Stimulated activated CD8-positive, alpha-beta memory T cell treated with anti-CD3 and anti-CD28 coated beads, Interleukin-4, amount 100 ng/mL, for 48 hours (primary cell): ENCODE data around the gene MYF6.
"Not testable (repeated sequence)": the region's sequence is repeated elsewhere in the genome, so short reads cannot be mapped to it uniquely, and the experiment has no call there.

Source experiments
- DNase-seq: peaks from one replicate; pipeline ENCODE4 v3.0.0-alpha.2; 2020

MYF6 gene

DNA sequence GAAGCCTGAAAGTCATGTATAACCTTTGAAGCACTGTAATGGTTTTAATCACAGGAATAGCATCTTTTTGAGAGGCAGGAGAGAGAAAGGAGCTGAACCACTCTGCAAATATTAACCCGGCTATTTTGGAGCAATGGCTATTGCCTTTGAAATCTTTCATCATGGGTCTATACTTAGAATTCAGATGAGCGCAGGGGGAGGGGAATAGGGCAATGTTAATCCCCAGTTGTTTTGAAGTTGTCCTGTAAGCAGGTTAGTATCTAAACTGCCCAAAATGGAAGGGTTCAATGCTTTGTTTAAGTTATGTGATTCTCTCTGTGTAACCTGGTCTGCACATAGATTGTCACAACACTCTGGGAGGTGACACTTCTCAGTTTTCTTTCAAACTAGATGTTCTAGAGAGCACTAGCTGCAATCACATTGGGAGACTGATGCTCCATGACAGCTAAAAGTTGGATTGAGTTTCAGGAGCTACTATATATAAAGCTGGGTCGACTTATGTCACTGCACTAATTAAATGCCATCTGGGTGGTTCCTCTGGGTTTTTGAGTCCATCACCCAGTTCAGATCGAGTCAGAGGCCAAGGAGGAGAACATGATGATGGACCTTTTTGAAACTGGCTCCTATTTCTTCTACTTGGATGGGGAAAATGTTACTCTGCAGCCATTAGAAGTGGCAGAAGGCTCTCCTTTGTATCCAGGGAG, at the start of gene MYF6:
Gene MYF6, plus strand, starts transcription at position 509 of the 704 bp plus-strand sequence. Its CDS starts 86 bp downstream, at position 595.
- no peak for DNase-seq

DNA sequence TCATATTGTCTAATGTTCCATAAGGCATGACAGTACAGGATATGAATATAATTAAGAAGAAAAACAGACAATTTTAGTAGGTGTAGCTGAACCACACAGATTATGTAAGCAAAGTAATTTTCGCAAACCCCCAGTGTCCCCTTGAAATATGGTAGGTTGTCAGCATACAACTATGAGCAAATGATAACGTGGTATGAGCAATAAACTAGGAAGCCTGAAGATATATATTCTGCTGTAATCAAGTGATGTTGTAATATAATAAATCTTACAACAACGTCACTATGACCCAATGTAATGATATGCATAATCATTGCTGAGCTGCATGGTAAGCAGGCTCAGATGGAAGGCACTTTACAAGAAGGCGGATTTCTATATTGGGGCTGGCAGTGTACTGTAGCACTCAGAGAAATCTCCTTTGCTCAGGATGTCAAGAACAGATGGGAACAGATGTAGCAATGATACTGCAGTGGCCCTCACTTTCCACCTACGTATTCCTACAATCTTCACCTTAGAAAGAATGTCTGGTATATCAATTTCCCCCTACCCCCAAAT, 47.8 kb upstream of the MYF6 start:
- DNase-seq = no peak

DNA sequence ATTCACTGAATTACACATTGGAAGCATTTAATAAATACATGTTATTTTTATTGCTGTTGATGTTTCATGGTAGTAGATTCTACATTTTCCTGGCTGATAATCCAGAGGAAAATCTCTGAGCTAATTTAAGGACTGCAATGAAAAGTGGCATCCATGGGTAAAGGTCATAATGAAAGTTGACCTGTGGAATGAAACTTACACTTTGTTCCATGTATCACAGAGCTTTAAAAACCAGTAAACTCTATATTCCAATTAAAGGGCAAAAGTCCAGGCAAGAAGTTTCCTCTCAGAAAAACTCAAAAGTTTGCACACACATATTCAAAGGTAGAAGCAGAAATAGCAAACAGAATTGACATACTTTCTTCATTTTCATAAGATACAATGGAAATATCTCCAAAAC, 44.8 kb upstream of the MYF6 start:
- DNase-seq = no peak

DNA sequence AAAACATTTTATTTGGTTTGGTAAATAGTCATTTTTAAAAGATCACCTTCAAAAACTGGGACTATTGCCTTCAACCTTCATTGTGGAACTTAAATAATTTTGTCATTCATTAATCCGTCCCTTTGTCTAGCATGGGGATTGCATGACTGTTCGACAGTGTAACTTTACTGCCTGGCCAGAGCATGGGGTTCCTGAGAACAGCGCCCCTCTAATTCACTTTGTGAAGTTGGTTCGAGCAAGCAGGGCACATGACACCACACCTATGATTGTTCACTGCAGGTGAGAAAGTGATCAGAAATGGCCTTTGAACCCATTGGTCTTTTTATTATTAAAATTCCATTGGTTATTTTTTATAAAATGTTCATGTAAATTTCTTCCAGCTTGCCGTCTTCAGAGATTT, 37.2 kb upstream of the MYF6 start:
- no peak for DNase-seq

DNA sequence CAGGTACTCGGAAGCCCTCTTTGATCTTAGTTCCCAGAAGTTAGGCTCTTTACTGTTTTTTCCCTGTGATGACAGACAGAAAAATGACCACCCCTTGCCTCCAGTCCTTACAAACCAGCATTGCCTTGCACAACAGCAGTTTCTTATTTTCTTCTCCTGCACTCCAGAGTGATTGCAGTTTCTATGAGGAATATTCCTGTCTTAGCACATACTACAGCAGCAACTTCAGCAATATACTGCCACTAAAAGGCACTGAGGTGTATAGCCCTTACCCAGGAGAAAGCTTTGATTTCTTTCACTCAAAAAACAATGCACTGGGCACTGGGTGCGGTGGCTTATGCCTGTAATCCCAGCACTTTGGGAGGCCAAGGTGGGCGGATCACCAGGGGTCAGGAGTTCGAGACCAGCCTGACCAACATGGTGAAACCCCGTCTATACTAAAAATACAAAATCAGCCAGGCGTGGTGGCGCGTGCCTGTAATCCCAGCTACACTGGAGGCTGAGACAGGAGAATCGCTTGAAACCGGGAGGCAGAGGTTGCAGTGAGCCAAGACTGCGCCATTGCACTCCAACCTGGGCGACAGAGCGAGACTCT, 31.3 kb upstream of the MYF6 start:
- not testable (repeated sequence) for DNase-seq

DNA sequence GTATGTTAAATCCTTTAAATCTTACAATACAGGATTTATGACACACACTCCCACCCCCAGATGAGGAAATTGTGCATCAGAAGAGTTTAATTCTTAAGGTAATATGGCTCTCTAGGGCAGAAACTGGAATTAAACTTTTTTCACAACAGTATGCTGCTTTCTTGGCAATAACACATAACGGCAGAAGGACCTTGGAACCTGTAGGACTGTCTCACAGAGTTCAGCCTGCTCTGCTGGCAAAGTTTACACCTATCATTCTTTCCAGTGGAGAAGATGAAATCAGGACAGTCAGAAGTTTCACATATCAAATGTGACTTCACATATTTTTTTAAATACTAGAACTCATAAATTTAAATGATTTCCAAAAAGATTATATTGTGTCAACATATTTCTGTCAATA, 30.6 kb upstream of the MYF6 start:
- no peak for DNase-seq

DNA sequence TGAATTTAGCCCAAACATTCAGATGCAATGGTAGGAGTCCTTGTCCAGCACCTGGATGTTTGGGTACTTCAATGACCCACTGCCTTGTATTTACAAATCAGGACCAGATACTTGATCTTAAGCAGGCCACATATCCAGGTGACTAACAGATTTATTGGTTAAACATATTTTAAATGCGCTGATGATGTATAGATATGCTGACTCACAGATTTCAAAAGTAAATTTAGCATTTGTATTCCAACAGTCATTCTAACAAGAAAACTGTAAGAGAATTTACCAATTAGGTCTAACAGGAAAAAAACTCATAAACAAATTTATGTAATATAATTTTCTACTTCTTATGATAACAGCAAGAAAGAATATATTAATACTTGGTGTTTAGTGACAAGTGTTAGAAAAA, 29.4 kb upstream of the MYF6 start:
- DNase-seq = no peak

DNA sequence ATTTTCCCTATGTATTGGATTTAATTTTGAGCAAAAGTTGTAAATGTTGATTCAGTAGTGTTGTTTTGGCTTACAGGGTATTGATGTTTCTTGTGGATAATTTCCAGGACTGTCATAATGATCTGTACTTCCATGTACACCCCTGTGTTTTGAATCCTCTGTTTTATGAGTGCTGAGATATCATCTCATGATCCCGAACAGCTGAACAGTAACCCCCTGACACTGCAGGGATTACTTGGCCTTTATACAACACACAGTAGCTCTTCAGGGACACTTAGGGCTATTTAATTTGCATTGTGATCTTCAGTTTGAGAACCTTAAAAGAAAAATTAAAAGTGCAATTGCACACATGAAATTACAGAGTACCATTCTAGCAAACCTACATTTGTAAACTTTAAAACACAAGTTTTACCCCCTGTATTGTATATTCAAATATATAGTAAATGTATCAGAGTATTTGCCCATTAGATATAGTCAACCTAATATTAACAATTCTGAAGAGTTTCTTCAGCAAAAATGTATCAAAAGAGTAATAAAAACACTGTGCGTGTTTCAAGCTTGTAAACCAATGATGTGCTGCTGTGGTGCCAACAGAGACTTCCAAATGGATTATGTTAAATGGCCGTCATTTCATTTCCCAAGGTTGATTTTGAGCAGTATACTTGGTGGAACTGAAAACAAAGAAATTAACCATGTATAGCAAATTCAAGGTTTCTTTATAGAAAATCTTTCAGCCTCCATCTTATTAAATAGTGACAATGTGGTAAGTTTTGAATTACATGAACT, 27.9 kb upstream of the MYF6 start:
- no peak for DNase-seq

DNA sequence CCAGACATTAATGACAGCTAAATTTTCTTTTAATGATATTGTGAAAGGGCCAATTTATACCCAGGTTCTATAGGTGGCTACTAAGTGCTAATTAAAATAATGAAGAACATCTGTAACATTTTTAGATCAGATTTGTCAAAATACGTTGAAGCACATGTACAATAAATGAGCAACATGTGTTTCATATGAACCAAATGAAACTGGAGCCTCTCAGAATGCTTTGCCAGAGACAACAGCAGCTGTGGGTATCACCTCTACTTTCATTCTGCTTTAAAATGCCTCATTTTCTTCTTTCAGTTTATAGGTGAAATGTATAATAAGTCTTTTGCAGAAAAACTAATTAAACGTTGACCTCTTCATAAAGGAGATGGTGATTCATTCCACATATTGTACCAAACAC, 26.1 kb upstream of the MYF6 start:
- DNase-seq = no peak

DNA sequence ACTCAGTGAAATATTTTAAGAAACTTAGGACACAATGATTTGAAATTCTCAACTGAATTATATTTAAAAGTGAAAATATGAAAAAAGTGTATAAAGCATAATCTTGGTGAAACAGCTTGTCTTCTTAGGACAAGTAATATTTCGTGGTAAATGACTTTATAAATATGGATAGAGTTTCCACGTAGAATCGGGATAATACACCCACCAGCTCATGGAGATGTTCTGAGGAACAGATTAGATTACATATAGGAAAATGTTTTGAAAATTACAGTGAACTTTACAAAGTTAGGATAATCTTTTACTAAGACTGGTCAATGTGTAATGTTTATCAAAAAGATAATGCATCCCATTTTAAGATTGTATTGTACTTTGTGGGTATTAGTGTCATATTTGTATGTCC, 25.6 kb upstream of the MYF6 start:
- no peak for DNase-seq

DNA sequence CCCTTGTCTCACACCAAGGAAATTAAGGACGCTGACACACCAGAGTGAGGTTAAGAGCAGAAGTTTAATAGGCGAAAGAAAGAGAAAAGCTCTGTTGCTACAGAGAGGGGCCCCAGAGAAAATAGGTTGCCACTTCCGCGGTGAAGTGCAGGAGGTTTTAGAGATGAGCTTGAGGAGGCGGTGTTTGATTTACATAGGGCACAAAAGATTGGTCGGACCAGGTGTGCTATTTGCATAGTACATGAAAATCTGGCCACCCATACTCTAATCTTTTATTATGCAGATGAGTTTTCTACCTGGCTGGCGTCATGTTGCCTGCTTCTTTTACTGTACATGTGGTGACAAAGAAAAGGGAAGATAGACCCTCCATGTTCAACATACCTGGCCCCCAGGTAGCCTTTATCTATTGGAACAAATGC, 23.3 kb upstream of the MYF6 start:
- DNase-seq = no peak

DNA sequence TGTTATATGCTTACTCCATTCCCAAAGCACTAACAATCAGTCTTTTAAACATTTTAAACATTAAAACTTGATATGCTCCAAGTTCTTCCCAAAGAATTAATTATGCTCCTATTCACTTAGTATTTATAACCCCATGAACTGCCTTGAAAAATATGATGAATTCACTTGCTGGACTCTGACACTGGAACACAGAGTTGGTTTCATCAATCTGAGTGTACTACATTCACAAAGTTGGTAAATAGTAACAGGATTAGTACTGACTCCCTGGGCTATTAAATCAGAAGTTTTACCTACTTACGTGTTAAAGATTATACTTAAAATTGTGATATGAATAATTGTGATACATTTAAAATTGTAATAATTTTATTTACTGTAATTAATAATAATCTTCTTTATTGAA, 17.3 kb upstream of the MYF6 start:
- DNase-seq = no peak

DNA sequence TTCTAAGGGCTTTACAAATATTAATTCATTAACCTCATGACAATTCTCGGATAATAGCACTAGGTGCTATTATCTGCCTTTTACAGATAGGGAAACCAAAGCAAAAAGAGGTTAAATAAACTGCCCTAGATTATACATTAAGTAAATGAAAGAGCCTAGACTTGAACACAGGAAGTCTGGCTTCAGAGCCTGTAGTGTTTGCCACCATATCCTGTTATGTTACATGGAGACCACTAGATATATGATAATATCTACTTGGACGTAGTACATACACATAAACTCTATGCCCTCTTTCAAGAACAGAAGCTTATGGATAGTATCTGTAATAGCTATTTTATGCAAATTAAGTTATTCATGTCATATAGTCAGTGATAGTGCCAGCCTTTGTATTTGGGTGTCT, 16.9 kb upstream of the MYF6 start:
- no peak for DNase-seq

DNA sequence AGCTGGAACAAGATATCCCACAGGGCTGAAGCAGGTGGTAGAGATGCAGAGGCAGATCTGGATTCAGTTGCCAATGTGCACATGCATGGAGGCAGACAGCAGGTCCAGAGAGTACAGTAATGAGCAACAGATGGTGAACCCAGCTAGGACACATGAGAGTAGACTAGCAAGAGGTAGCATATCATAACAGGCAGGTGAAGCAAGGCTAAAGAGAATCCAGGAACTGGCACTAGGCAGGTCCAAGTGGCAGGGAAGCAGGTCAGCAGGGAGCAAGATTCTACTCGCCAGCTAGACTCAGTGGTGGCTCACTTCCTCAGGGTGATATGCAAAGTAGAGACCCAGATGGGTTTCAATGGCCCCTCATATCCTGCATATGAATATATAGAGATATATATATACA, 15.3 kb upstream of the MYF6 start:
- no peak for DNase-seq

DNA sequence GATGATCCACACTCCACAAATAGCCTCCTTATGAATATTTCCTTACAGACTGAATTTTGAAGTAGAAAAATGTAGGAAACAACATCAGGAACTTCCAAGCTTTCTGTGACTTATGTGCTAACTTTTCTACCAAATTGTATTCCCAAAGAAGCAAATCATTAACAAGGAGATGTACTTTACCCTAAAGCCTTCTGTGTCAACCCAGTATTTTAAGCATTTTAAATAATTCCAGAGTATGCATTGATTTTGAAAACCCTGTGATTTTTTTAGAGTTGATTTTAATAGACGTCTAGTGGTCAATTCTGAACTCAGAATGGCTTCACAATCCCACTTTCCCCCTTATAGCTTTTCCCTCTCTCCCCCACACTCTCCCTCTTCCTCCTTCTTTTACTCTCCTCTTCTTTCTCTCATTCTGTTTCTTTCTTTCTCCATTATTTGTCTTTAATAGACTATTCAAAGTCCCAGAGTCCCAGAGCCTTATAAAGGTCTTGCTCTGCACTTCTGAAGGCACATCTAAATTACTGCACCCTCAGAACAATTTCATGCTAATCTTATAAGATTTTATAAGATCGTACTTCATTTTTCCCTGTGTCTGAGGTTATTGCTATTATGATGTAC, 10.1 kb upstream of the MYF6 start:
- no peak for DNase-seq

DNA sequence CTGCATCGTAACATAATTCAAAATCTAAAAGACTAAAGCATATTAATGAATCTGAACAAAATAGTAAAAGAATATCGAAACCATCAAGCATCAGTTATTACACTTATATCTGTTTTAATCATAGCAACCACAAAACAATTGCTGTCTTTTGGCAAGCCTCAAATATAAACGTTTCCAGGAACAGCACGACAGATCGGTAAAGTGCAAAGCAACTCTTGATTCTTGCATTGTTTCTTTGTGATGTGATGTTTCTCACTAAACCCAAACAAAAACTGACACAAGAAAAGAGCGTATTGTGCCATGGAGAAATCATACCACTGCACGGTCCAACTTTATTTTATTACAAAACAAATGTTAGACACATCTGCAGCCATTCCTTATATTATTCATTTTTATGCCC, 9.2 kb upstream of the MYF6 start:
- DNase-seq = no peak

DNA sequence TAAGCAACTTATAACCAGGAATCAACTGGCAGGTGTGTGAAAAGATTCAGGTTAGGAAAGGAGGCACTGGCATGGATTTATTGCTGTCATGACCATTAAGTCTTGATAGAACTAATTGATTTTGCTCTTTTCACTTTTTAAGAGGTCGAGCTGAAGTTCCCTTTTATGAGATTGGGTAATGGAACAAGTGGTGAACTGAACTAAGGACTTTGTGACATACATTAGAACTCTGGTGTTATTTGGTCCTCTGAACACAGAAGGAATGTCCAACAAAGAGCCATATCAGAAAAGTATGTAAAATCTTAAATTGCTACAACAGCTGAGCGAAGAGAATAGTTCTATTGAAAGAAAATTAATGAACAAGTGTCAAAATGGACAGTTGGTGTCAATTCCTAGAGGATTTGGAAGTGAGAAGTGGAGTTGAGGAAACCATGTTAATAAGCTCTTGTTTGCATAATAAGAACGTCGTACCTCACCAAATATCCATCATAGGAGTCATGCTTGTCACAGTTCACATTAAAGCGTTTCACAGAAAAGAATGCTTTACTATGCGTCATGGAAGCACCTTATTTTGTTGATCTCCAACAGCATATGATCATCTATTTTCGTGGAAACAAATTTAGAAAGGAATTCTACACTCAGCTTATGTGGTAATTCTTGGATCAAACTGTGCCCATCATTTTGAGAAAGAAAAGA, 8.4 kb upstream of the MYF6 start:
- no peak for DNase-seq

DNA sequence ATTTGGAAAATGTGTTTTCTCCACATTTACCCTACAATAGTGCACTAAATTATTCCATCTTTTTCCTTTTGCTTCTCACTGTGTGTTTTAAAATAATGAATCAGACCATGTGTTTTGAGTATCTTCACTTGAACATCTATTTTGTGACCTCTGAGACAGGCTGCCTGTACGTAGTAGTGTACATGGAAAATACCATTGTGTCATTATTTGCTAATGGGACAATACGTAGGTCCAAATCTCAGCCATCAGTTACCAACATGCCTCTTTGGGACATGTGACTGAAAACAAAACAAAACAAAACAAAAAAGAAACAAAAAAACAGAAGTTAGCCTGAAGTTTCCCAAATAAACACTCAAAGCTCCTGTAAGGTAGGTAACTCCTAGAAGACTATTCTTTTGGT, 7.1 kb upstream of the MYF6 start:
- no peak for DNase-seq

DNA sequence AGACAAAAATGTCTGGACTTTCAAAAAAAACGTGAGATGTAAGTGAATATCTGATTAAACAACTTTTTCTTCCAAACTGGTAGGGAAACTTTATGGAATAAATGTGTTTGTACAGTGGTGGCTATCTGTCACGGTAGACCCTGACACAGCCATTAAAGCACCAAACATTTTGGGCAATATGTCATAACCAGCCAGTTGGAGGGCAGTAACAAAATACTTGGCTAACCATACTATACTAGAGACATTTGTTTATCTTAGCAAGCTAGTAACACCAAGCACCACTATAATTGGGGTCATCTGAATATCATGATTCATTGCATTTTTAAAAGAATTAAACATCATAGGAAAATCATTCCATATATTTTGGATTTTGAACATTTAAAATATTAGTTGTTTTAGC, 6.0 kb upstream of the MYF6 start:
- DNase-seq = no peak

DNA sequence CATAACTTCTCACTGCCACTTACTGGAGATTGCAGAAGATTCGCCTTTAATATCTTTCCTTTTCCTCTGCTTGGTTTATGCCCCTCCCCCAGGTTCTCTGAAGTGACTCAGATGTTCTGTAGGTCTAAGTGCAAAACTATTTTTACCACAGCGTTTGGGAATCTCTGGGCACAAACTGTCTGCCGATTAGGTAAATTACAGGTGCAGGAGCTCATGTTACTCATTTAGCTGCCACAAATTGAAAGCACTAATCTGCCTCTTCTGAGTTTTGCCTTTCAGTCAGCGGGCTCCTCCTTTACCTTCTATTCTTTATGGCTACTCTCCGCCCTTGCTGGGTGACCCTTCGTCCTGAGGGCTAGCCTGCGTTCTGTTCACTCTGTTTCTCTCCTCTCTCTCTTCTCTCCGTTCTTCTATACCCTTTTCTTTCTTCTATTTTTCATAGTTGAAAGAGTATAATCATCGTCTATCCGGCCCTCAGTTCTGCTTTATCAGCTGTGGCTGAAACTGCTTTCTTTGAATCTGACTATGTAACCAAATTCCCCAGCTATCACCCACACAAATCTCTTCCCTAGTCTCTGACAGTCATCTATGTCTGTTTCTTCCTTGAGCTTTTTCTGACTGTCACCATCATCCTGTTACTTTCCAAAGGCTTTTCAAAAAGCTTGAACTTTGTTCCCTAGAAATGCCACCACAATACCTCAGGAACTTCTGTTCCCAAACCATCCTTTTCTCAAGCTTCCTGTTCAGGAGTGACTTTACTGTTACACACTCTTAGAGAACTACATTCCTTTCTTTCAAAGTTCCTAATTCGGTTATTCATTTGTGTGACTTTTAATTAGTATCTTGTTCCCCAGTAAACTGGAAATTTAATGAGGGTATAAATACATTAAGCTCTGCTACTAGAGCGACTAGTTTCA, 4.3 kb upstream of the MYF6 start:
- DNase-seq = no peak

DNA sequence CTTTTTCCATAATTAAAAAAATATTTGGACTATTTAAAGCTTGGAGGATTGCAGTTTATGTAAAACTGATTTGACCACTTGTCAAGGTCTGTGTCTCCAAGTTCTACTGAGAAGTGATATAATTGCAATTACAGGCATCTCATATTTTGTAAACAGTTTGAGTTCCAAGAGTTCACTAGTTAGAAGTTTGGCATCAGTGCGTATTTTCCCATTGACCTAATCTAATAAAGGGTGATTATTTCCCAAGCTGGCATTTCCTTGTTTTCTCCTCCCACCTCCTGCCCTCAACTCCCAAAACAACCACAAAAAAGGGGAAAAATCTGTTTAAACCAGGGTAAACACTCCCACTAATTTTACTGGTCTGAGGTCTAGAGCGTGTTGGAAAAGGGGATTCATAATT, 3.0 kb upstream of the MYF6 start:
- DNase-seq = no peak

DNA sequence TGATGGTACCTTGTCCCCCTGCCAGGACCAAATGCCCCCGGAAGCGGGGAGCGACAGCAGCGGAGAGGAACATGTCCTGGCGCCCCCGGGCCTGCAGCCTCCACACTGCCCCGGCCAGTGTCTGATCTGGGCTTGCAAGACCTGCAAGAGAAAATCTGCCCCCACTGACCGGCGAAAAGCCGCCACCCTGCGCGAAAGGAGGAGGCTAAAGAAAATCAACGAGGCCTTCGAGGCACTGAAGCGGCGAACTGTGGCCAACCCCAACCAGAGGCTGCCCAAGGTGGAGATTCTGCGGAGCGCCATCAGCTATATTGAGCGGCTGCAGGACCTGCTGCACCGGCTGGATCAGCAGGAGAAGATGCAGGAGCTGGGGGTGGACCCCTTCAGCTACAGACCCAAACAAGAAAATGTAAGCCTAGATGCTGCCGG, 410 bp downstream of the MYF6 start:
- no peak for DNase-seq
